Activated T-helper 17 cell treated with anti-CD3 and anti-CD28 coated beads, Interleukin-2, amount 50 U/mL, for 72 hours (primary cell): ENCODE results near the gene CD4. TPM values are rescaled to one million over a fixed set of nuclear protein-coding genes. Genes with fewer than 3 reads are reported as not detected.

ENCODE experiments used
- ATAC-seq: fragments of 150-1000 bp; cut with Tn5 transposase; replicated peaks from 2 replicates; pipeline ENCODE4 v1.10.0; 2021; ENCODE audit warnings: mild to moderate bottlenecking, moderate library complexity
- H3K27ac Mint-ChIP-seq: one replicate; pipeline ENCODE4 v1.8.0; 2022; ENCODE audit warnings: mixed read lengths
- H3K27me3 Mint-ChIP-seq: one replicate; pipeline ENCODE4 v1.8.0; 2022; ENCODE audit warnings: mixed read lengths
- H3K36me3 Mint-ChIP-seq: one replicate; pipeline ENCODE4 v1.8.0; 2022; ENCODE audit warnings: low read depth, mild to moderate bottlenecking, mixed read lengths
- H3K4me1 Mint-ChIP-seq: one replicate; pipeline ENCODE4 v1.8.0; 2022; ENCODE audit warnings: mixed read lengths
- H3K4me3 Mint-ChIP-seq: one replicate; pipeline ENCODE4 v1.8.0; 2022; ENCODE audit warnings: mild to moderate bottlenecking, mixed read lengths
- H3K9me3 Mint-ChIP-seq: one replicate; pipeline ENCODE4 v1.8.0; 2022; ENCODE audit warnings: mixed read lengths
- total RNA-seq, 2 donors: library from RNA; stranded (reverse); gene quantifications; one replicate each; pipeline ENCODE4 v1.2.3, GENCODE V29; 2022

The CD4 gene
- total RNA-seq, 2 donors from 2014 or later, result 224 to 261 TPM

DNA sequence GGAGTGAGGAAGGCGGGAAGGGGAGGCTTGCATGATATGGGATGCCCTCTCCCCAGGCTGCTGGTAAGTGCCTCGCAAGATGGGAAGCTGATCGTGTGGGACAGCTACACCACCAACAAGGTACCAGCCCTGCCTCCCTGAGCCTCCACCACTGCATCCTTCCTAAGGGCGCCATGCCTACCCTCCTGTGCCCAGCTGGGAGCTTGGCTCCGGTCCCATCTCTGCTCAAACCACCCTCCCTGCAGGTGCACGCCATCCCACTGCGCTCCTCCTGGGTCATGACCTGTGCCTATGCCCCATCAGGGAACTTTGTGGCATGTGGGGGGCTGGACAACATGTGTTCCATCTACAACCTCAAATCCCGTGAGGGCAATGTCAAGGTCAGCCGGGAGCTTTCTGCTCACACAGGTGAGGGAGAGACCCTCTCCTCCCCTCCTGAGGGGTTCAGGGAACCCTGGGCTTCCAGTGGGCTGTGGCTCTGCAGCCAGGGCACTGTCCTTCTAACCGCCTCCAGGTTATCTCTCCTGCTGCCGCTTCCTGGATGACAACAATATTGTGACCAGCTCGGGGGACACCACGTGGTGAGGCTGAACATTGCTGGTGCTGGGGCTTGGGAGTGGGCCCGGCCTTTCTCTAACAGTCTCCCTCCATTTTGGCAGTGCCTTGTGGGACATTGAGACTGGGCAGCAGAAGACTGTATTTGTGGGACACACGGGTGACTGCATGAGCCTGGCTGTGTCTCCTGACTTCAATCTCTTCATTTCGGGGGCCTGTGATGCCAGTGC is 54.0 kb downstream of the CD4 start:
- Mint-ChIP-seq H3K27me3 (no peaks in the 10 kb centered on the region), H3K4me1 (no peaks in the 10 kb centered on the region), H3K36me3 (peaks cover 8% of the 10 kb centered on the region), H3K27ac (no peak overlapping the region), H3K9me3 (no peaks in the 10 kb centered on the region), H3K4me3 (no peak overlapping the region)
- ATAC-seq, result no peak

DNA sequence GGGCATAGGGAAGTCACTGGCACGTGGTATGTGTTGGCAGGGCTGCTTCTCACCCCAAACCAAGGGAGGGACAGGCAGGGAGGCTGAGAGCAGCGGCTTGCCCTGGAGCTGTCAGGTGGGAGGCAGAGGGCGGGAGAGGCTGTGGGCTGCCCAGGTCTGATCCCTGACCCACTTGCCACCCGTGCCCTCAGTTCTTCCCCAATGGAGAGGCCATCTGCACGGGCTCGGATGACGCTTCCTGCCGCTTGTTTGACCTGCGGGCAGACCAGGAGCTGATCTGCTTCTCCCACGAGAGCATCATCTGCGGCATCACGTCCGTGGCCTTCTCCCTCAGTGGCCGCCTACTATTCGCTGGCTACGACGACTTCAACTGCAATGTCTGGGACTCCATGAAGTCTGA is 56.1 kb downstream of the CD4 start:
- Mint-ChIP-seq H3K36me3 (peaks cover 18% of the 10 kb centered on the region), H3K4me1 (peaks cover 9% of the 10 kb centered on the region), H3K27ac (no peak overlapping the region), H3K27me3 (no peaks in the 10 kb centered on the region), H3K4me3 (no peak overlapping the region), H3K9me3 (no peaks in the 10 kb centered on the region)
- ATAC-seq, result no peak

GRCh38 chr12:6846316-6846869 is 57.1 kb downstream of the CD4 start:
- no peak for ATAC-seq
- H3K9me3 Mint-ChIP-seq, result no peaks in the 10 kb centered on the region
- no peak overlapping the region for H3K4me3 Mint-ChIP-seq
- H3K4me1 Mint-ChIP-seq, result peaks cover 11% of the 10 kb centered on the region
- H3K36me3 Mint-ChIP-seq, result peaks cover 18% of the 10 kb centered on the region
- no peaks in the 10 kb centered on the region for H3K27me3 Mint-ChIP-seq
- no peak overlapping the region for H3K27ac Mint-ChIP-seq

DNA sequence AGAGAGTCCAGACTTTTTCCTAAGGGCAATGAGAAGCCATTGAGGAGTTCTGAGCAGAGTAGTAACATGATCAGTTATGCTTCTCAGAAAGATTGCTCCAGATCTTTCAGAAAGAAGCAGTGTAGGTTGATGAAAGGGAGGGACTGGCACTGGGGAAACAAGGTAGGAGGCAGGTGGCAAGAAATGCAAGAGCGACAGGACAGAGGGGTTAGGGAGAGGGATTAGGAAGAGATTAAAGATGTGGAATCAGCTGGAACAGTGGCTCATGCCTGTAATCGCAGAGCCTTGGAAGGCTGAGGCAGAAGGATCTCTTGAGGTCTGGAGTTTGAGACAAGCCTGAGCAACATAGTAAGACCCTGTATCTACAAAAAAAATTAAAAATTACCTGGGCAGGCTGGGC is 58.3 kb downstream of the CD4 start:
- ATAC-seq, result no peak
- peaks cover 24% of the 10 kb centered on the region for H3K36me3 Mint-ChIP-seq
- H3K4me1 Mint-ChIP-seq, result peaks cover 11% of the 10 kb centered on the region
- H3K27ac Mint-ChIP-seq, result peak overlapping the region; percentile 20
- H3K27me3 Mint-ChIP-seq, result no peaks in the 10 kb centered on the region
- no peak overlapping the region for H3K4me3 Mint-ChIP-seq
- no peaks in the 10 kb centered on the region for H3K9me3 Mint-ChIP-seq

DNA sequence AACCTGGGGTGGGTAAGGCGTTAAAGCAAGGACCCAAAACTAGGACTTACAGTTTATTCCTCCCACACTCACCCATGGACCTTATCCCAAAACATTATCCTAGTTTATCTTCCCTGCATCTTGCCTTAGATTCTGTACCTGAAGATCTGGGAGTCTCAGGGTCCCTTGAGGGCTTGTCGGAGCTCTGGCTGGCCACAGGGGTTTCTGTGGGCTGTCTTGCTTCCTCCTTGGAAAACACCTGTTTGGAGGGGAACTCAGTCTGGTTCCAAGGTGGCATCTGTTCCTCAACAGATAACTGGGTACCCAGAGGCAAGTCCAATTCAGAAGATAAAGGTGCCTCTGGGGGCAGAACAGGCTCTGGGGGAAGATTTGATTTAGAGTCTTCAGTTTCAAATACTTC is 60.1 kb downstream of the CD4 start:
- H3K36me3 Mint-ChIP-seq, result peaks cover 33% of the 10 kb centered on the region
- peak overlapping the region; percentile 55 for H3K27ac Mint-ChIP-seq
- no peak for ATAC-seq
- H3K27me3 Mint-ChIP-seq, result no peaks in the 10 kb centered on the region
- no peaks in the 10 kb centered on the region for H3K9me3 Mint-ChIP-seq
- peak overlapping the region; percentile 86 for H3K4me3 Mint-ChIP-seq
- peaks cover 20% of the 10 kb centered on the region for H3K4me1 Mint-ChIP-seq

GRCh38 chr12:6849976-6850560 is 60.7 kb downstream of the CD4 start:
- peaks cover 39% of the 10 kb centered on the region for H3K36me3 Mint-ChIP-seq
- H3K9me3 Mint-ChIP-seq, result no peaks in the 10 kb centered on the region
- peak overlapping the region; percentile 86 for H3K4me3 Mint-ChIP-seq
- H3K27me3 Mint-ChIP-seq, result no peaks in the 10 kb centered on the region
- H3K4me1 Mint-ChIP-seq, result peaks cover 20% of the 10 kb centered on the region
- H3K27ac Mint-ChIP-seq, result peak overlapping the region; percentile 91
- no peak for ATAC-seq

DNA sequence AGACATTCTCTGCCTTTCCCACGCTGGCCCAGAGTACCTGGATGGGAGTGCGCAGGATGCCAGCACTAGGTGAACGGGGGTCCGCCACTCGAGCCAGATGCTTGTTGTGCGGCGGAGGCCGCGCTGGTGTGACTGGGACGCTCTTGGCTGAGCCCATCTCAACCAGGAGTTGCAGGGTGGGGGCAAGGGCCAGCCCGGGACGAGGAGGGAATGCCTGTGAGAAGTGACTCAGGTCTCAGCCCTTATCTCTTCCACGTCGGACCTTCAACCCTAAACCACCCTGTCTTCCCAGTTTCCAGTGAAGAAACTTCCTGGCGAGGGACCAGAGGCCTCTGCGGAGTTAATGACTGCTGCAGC is 61.4 kb downstream of the CD4 start:
- Mint-ChIP-seq H3K27ac (peak overlapping the region; percentile 91), H3K9me3 (no peaks in the 10 kb centered on the region), H3K4me3 (peak overlapping the region; percentile 86), H3K27me3 (no peaks in the 10 kb centered on the region), H3K36me3 (peaks cover 46% of the 10 kb centered on the region), H3K4me1 (peaks cover 20% of the 10 kb centered on the region)
- ATAC-seq, result no peak

DNA sequence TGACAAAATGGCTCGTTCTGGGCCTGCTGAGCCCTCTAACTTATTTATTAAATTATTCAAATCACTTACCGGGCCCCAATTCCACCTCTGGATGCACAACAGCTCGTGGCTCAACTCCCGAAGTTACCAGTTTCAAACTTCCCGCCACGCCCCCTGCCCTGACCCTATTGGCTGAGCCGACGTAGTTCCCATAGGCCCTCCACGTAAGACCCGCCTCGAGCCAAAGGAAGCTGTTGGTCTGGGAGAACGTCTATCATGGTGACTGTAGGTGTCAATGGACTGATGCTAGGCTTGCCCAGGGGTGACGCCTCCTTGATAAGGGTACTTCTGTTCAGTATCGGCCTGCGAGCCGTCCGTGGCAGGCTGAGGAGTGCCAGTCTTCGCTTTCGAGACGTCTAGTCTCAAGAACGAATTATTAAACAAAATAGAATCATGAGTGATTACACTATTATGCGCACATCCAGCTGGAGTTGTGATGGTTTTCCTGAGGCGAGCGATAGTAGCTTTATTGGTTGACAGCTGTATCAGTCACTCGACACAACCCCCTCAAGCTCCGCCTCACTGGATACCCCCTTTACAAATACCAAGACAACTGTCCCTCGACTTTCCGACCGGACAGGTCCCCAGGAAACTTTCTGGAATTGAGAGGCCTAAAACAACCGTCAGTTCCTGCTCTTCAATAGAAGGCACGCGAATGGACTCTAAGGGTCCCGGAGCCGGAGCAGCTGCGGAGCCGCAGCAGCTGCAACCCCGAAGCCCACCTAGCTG is 62.0 kb downstream of the CD4 start, which contains the start of gene CDCA3:
Gene CDCA3, minus strand, starts transcription at position 134 of the 768 bp plus-strand sequence. CDS start 334 bp downstream, outside the sequence.
- no peaks in the 10 kb centered on the region for H3K27me3 Mint-ChIP-seq
- peaks cover 20% of the 10 kb centered on the region for H3K4me1 Mint-ChIP-seq
- H3K36me3 Mint-ChIP-seq, result peaks cover 52% of the 10 kb centered on the region
- H3K27ac Mint-ChIP-seq, result peak within 1 kb of the TSS; percentile 91
- H3K4me3 Mint-ChIP-seq, result peak within 1 kb of the TSS; percentile 86
- peak; percentile 67 for ATAC-seq
- no peaks in the 10 kb centered on the region for H3K9me3 Mint-ChIP-seq

DNA sequence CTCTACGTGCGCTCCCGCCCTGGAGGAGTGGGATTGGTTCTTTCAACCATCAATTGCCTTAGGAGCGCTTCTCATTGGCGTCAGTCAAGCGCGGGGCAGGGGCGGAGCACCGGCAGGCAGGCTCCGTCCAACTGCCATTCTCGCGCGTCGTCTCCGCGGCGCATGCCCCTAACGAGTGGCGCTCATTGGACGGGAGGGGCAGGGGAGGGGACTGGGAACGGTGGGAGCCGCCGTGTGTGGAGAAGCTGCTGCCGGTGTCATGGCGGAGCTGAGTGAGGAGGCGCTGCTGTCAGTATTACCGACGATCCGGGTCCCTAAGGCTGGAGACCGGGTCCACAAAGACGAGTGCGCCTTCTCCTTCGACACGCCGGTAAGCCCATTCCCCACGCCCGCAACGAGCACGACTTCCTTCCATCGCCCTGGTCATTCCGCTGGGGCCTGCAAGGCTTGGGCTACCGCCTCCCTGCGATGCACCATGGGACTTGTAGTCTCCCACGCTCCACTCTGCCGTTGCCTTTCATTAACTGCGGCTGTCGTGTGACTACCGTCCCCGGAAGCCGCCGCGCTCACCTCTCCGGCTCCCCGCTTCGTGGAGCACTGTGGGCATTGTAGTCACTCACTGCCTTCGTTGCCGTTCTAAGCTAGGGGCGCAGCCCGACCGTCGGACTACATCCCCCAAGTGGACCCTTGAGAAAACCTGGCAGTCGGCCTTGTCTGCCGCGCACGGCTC is 62.8 kb downstream of the CD4 start, which contains the start of gene USP5:
Gene USP5, plus strand, starts transcription at position 230 of the 730 bp plus-strand sequence. Its CDS starts 30 bp downstream, at position 260.
- Mint-ChIP-seq H3K4me3 (peak within 1 kb of the TSS; percentile 86), H3K36me3 (peaks cover 59% of the 10 kb centered on the region), H3K4me1 (peaks cover 20% of the 10 kb centered on the region)

GRCh38 chr12:6852651-6853354 is 63.5 kb downstream of the CD4 start:
- H3K9me3 Mint-ChIP-seq, result no peaks in the 10 kb centered on the region
- peak overlapping the region; percentile 91 for H3K27ac Mint-ChIP-seq
- peak; percentile 10 for ATAC-seq
- peaks cover 59% of the 10 kb centered on the region for H3K36me3 Mint-ChIP-seq
- H3K27me3 Mint-ChIP-seq, result no peaks in the 10 kb centered on the region
- H3K4me3 Mint-ChIP-seq, result peak overlapping the region; percentile 86
- peaks cover 20% of the 10 kb centered on the region for H3K4me1 Mint-ChIP-seq

More for the DNA sequence above, 62.8 kb downstream of the CD4 start, which contains the start of gene USP5:
- ATAC-seq, result peak; percentile 80
- H3K9me3 Mint-ChIP-seq, result no peaks in the 10 kb centered on the region
- H3K27me3 Mint-ChIP-seq, result no peaks in the 10 kb centered on the region
- peak within 1 kb of the TSS; percentile 91 for H3K27ac Mint-ChIP-seq

DNA sequence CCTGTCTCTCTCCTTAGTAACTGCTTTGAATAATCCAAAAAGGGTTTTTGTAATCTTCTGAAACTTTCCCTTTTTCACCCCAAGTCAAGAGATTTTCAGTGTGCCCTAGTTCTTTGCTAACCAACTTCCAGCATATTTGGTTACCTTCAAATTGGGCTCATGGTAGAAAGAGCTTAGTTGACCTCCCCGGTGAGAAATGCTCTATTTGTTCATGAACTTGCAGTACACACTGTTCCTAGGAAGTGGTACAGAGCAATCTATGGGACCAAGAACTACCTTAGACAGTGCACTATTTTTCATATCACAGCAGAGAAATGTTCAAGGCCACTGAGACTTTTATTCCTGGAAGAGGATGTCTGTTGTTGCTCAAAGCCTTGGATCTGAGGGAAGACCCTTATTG is 64.3 kb downstream of the CD4 start:
- Mint-ChIP-seq H3K9me3 (no peaks in the 10 kb centered on the region), H3K4me3 (peak overlapping the region; percentile 86), H3K27ac (peak overlapping the region; percentile 91), H3K36me3 (peaks cover 67% of the 10 kb centered on the region), H3K27me3 (no peaks in the 10 kb centered on the region), H3K4me1 (peaks cover 20% of the 10 kb centered on the region)
- no peak for ATAC-seq

- Mint-ChIP-seq H3K27me3 (no peaks in the 10 kb centered on the region), H3K9me3 (no peaks in the 10 kb centered on the region), H3K36me3 (peaks cover 70% of the 10 kb centered on the region), H3K4me3 (peak overlapping the region; percentile 86), H3K27ac (peak overlapping the region; percentile 91), H3K4me1 (peaks cover 20% of the 10 kb centered on the region)
- no peak for ATAC-seq
Observed at GRCh38 chr12:6854036-6854435, 64.7 kb downstream of the CD4 start.

DNA sequence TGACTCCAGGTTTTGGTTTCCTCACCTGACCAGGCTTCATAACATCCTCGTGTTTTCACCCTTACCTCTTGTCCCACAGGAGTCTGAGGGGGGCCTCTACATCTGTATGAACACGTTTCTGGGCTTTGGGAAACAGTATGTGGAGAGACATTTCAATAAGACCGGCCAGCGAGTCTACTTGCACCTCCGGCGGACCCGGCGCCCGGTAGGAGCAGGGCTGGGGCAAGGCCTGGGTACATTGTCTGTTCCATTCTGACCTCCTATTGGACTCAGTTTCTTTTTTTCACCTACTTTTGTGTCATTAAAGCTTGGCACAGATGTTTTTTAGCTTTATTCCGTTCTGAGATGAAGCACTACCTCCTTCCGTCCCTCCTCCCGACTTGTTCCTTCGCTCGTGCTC is 66.0 kb downstream of the CD4 start:
- no peaks in the 10 kb centered on the region for H3K27me3 Mint-ChIP-seq
- peaks cover 73% of the 10 kb centered on the region for H3K36me3 Mint-ChIP-seq
- H3K4me3 Mint-ChIP-seq, result no peak overlapping the region
- H3K27ac Mint-ChIP-seq, result no peak overlapping the region
- no peak for ATAC-seq
- H3K4me1 Mint-ChIP-seq, result peaks cover 12% of the 10 kb centered on the region
- no peaks in the 10 kb centered on the region for H3K9me3 Mint-ChIP-seq
